ENCODE measurements around the gene BNIP1.
"Not testable (repeated sequence)": the region's sequence is repeated elsewhere in the genome, so short reads cannot be mapped to it uniquely, and the experiment has no call there.

The BNIP1 gene

GRCh38 chr5:173114536-173114935 lies 29.8 kb upstream of the BNIP1 start:
- no peak for DNase-seq (ENCODE audit: low spot score)
- TF ChIP-seq CTCF (IDR thresholded peaks at IDR 0.05; ENCODE audit: extremely low read depth, insufficient read depth, missing control alignments) = no peak
- in situ Hi-C loops (cut with MboI; ENCODE audit: low pct_unique_long_range_greater_than_20kb, low sequenced_read_pairs, unreplicated experiment) = no loop called here

GRCh38 chr5:173119719-173120118 lies 24.6 kb upstream of the BNIP1 start:
- TF ChIP-seq CTCF (IDR thresholded peaks at IDR 0.05; ENCODE audit: extremely low read depth, insufficient read depth, missing control alignments) = no peak
- no peak for DNase-seq (ENCODE audit: low spot score)
- in situ Hi-C loops (cut with MboI; ENCODE audit: low pct_unique_long_range_greater_than_20kb, low sequenced_read_pairs, unreplicated experiment) = no loop called here

- DNase-seq (ENCODE audit: low spot score) = no peak
- in situ Hi-C loops (cut with MboI; ENCODE audit: low pct_unique_long_range_greater_than_20kb, low sequenced_read_pairs, unreplicated experiment) = no loop called here
- TF ChIP-seq CTCF (IDR thresholded peaks at IDR 0.05; ENCODE audit: extremely low read depth, insufficient read depth, missing control alignments) = no peak
Observed at GRCh38 chr5:173123416-173123815, 20.9 kb upstream of the BNIP1 start.

GRCh38 chr5:173132166-173132565 lies 12.2 kb upstream of the BNIP1 start:
- in situ Hi-C loops (cut with MboI; ENCODE audit: low pct_unique_long_range_greater_than_20kb, low sequenced_read_pairs, unreplicated experiment) = loop anchor here (25.0 kb wide), 1 partner anchor 145 kb away; the partner anchor contains the start of gene ATP6V0E1
- DNase-seq (ENCODE audit: low spot score) = not testable (repeated sequence)

- in situ Hi-C loops (cut with MboI; ENCODE audit: low pct_unique_long_range_greater_than_20kb, low sequenced_read_pairs, unreplicated experiment) = loop anchor here (25.0 kb wide), 1 partner anchor 151 kb away; the partner anchor contains the start of gene ATP6V0E1
- TF ChIP-seq CTCF (IDR thresholded peaks at IDR 0.05; ENCODE audit: extremely low read depth, insufficient read depth, missing control alignments) = no peak
- DNase-seq (ENCODE audit: low spot score) = no peak
Observed at GRCh38 chr5:173138707-173139106, 5.6 kb upstream of the BNIP1 start.

- no peak for TF ChIP-seq CTCF (IDR thresholded peaks at IDR 0.05; ENCODE audit: extremely low read depth, insufficient read depth, missing control alignments)
- in situ Hi-C loops (cut with MboI; ENCODE audit: low pct_unique_long_range_greater_than_20kb, low sequenced_read_pairs, unreplicated experiment) = loop anchor here (25.0 kb wide), 1 partner anchor 152 kb away; the partner anchor contains the start of gene ATP6V0E1
- no peak for DNase-seq (ENCODE audit: low spot score)
Observed at GRCh38 chr5:173139631-173140030, 4.7 kb upstream of the BNIP1 start.

- TF ChIP-seq CTCF (IDR thresholded peaks at IDR 0.05; ENCODE audit: extremely low read depth, insufficient read depth, missing control alignments) = no peak
- in situ Hi-C loops (cut with MboI; ENCODE audit: low pct_unique_long_range_greater_than_20kb, low sequenced_read_pairs, unreplicated experiment) = loop anchor here (25.0 kb wide), 1 partner anchor 153 kb away; the partner anchor contains the start of gene ATP6V0E1
- no peak for DNase-seq (ENCODE audit: low spot score)
Observed at GRCh38 chr5:173140769-173141168, 3.6 kb upstream of the BNIP1 start.
